ENCODE results near the gene ACER3. TPM values are rescaled to one million over a fixed set of nuclear protein-coding genes. Genes with fewer than 3 reads are reported as not detected.

The ACER3 gene
- total and polyA plus RNA-seq, 2 of the 4 experiments (the other 2 are of a cell fraction) = 3.5 to 10.0 TPM

DNA sequence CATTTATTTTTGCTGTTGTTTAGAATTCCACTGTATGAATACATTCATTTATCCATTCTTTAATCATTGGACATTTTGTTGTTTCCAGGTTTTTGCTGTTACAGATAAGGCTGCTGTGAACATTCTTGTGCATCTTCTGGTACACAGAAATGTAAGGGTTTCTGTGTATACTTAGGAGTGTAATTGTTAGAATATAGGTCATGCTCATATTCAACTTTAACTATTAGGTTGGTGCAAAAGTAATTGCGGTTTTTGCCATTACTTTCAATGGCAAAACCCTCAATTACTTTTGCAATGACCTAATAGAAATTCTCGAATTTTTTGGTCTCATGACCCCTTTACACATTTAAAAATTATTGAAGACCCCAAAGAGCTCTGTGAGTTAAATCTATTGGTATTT, 17.3 kb downstream of the ACER3 start:
- ATAC-seq (ENCODE audit: low read depth) = no peak
- in situ Hi-C loops (cut with MboI; ENCODE audit: low sequenced_read_pairs) = no loop called here
- no peak overlapping the region for H4K91ac ChIP-seq (ENCODE audit: insufficient read depth, low read depth, low read length)

More for the DNA sequence above, 17.3 kb downstream of the ACER3 start:
- no peak overlapping the region for H3K27ac ChIP-seq (ENCODE audit: insufficient read depth, low read length)
- dilution Hi-C loops (cut with HindIII; ENCODE audit: low sequenced_read_pairs, unreplicated experiment) = no loop called here
- H3K4ac ChIP-seq (ENCODE audit: low read depth, low read length) = no peak overlapping the region
- peaks cover 0 to 4% of the 10 kb centered on the region in 2 experiments; a peak in 2 of 4 replicates for H3K79me1 ChIP-seq (ENCODE audit: low read depth in 1 of 2, low read length in 2 of 2)
- TF ChIP-seq MXI1 (IDR thresholded peaks at IDR 0.05; ENCODE audit: borderline replicate concordance, low read depth, low read length) (no peak), MAFK (IDR thresholded peaks at IDR 0.05; ENCODE audit: low read depth, low read length) (no peak), RAD21 (IDR thresholded peaks at IDR 0.05; ENCODE audit: low read length) (no peak), CEBPB (IDR thresholded peaks at IDR 0.05; ENCODE audit: low read depth, low read length) (no peak), SMC3 (IDR thresholded peaks at IDR 0.05; ENCODE audit: low read depth, low read length) (no peak), FOS (IDR thresholded peaks at IDR 0.05; ENCODE audit: low read depth, low read length) (no peak), NFE2L2 (IDR thresholded peaks at IDR 0.05; ENCODE audit: low read depth, low read length) (no peak), RCOR1 (IDR thresholded peaks at IDR 0.05; ENCODE audit: insufficient replicate concordance, low read length) (no peak)
- TF ChIP-seq, protein P1, sequence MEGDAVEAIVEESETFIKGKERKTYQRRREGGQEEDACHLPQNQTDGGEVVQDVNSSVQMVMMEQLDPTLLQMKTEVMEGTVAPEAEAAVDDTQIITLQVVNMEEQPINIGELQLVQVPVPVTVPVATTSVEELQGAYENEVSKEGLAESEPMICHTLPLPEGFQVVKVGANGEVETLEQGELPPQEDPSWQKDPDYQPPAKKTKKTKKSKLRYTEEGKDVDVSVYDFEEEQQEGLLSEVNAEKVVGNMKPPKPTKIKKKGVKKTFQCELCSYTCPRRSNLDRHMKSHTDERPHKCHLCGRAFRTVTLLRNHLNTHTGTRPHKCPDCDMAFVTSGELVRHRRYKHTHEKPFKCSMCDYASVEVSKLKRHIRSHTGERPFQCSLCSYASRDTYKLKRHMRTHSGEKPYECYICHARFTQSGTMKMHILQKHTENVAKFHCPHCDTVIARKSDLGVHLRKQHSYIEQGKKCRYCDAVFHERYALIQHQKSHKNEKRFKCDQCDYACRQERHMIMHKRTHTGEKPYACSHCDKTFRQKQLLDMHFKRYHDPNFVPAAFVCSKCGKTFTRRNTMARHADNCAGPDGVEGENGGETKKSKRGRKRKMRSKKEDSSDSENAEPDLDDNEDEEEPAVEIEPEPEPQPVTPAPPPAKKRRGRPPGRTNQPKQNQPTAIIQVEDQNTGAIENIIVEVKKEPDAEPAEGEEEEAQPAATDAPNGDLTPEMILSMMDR (conservative IDR thresholded peaks at IDR 0.05; ENCODE audit: low read depth, low read length) = no peak
- TF ChIP-seq, protein P2, sequence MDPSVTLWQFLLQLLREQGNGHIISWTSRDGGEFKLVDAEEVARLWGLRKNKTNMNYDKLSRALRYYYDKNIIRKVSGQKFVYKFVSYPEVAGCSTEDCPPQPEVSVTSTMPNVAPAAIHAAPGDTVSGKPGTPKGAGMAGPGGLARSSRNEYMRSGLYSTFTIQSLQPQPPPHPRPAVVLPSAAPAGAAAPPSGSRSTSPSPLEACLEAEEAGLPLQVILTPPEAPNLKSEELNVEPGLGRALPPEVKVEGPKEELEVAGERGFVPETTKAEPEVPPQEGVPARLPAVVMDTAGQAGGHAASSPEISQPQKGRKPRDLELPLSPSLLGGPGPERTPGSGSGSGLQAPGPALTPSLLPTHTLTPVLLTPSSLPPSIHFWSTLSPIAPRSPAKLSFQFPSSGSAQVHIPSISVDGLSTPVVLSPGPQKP (IDR thresholded peaks at IDR 0.05; ENCODE audit: borderline replicate concordance, low read depth, low read length) = no peak
- TF ChIP-seq, protein P3, sequence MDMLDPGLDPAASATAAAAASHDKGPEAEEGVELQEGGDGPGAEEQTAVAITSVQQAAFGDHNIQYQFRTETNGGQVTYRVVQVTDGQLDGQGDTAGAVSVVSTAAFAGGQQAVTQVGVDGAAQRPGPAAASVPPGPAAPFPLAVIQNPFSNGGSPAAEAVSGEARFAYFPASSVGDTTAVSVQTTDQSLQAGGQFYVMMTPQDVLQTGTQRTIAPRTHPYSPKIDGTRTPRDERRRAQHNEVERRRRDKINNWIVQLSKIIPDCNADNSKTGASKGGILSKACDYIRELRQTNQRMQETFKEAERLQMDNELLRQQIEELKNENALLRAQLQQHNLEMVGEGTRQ (IDR thresholded peaks at IDR 0.05; ENCODE audit: low read depth, low read length) = no peak
- no peak overlapping the region for H3K56ac ChIP-seq (ENCODE audit: extremely low read depth, insufficient read depth, low read length)
- no peak overlapping the region for H2AK5ac ChIP-seq (ENCODE audit: low read depth, low read length)
- CTCF ChIA-PET = no interaction called here
- no peaks in the 10 kb centered on the region for H3K9me1 ChIP-seq (ENCODE audit: insufficient read depth, low read length)
- no peaks in the 10 kb centered on the region for H4K20me1 ChIP-seq (ENCODE audit: insufficient read depth, low read length)
- BruUV-seq (replicated peaks) = no TSS peak
- H2BK5ac ChIP-seq (ENCODE audit: low read depth, low read length, poor library complexity, severe bottlenecking) = no peak overlapping the region
- DNase-seq = no peak
- no peak overlapping the region for H2AK9ac ChIP-seq (replicated peaks; ENCODE audit: low read depth, low read length, poor library complexity)
- H4K8ac ChIP-seq (ENCODE audit: low read depth in 2 of 2, low read length in 2 of 2) = no peak overlapping the region
- no peaks in the 10 kb centered on the region for H3K27me3 ChIP-seq (ENCODE audit: control insufficient read depth, insufficient read depth, low read length)
- no CpG with 5 or more reads among the region's 2 CpGs for WGBS, 2 experiments (ENCODE audit: extremely low coverage in 2 of 2, insufficient read length in 1 of 2)
- H2BK15ac ChIP-seq (ENCODE audit: low read depth, low read length) = no peak overlapping the region
- no peak overlapping the region for H3K4me3 ChIP-seq (ENCODE audit: insufficient read depth, low read depth, low read length)
- no peaks in the 10 kb centered on the region for H3K9me3 ChIP-seq (ENCODE audit: control insufficient read depth, insufficient read depth, low read length)
- H3K4me1 ChIP-seq (ENCODE audit: control insufficient read depth, insufficient read depth, low read length) = no peaks in the 10 kb centered on the region
- H3K14ac ChIP-seq (replicated peaks; ENCODE audit: low read depth, low read length) = no peak overlapping the region
- no peak overlapping the region for H2BK20ac ChIP-seq (ENCODE audit: low read depth, low read length)
- no peak overlapping the region for H3K23ac ChIP-seq (ENCODE audit: low read depth, low read length)
- no peak overlapping the region for H4K5ac ChIP-seq (ENCODE audit: low read depth, low read length)
- no peak overlapping the region for H2BK120ac ChIP-seq (ENCODE audit: low read depth, low read length)
- no peaks in the 10 kb centered on the region for H3K36me3 ChIP-seq (ENCODE audit: control insufficient read depth, insufficient read depth, low read length)
- no peak overlapping the region for H2AFZ ChIP-seq (replicated peaks; ENCODE audit: low read length, poor library complexity)
- no peak overlapping the region for H3K18ac ChIP-seq (ENCODE audit: low read depth, low read length)
- intact Hi-C loops (cut with micrococcal nuclease) = no loop called here
- H3K4me2 ChIP-seq (ENCODE audit: low read depth, low read length) = no peak overlapping the region
- H3K9ac ChIP-seq (ENCODE audit: low read depth, low read length) = no peak overlapping the region
- POLR2A ChIA-PET (ENCODE audit: unreplicated experiment) = no interaction called here
